ENCODE measurements around the gene NOSTRIN. TPM values are rescaled to one million over a fixed set of nuclear protein-coding genes. Genes with fewer than 3 reads are reported as not detected.
"Not testable (repeated sequence)": the region's sequence is repeated elsewhere in the genome, so short reads cannot be mapped to it uniquely, and the experiment has no call there.

NOSTRIN gene
- polyA plus RNA-seq, 4 donors, result 24.2 to 44.2 (median 31.4) TPM

- DNase-seq (ENCODE audit: low read depth in 4 of 4, low spot score in 2 of 4), result not testable (repeated sequence)
Observed at GRCh38 chr2:168867164-168867563, 64.7 kb downstream of the NOSTRIN start.

- DNase-seq (ENCODE audit: low read depth in 4 of 4, low spot score in 2 of 4), result not testable (repeated sequence)
Observed at GRCh38 chr2:168870369-168870768, 67.9 kb downstream of the NOSTRIN start.

- not testable (repeated sequence) for DNase-seq (ENCODE audit: low read depth in 4 of 4, low spot score in 2 of 4)
Observed at GRCh38 chr2:168870824-168871223, 68.4 kb downstream of the NOSTRIN start.

GRCh38 chr2:168874368-168875054, 72.1 kb downstream of the NOSTRIN start:
- DNase-seq (ENCODE audit: low read depth in 4 of 4, low spot score in 2 of 4), result no peak

- DNase-seq (ENCODE audit: low read depth in 4 of 4, low spot score in 2 of 4), result not testable (repeated sequence)
Observed at GRCh38 chr2:168882163-168882562, 79.7 kb downstream of the NOSTRIN start.

- no peak for DNase-seq (ENCODE audit: low read depth in 4 of 4, low spot score in 2 of 4)
Observed at GRCh38 chr2:168884975-168885374, 82.5 kb downstream of the NOSTRIN start.

GRCh38 chr2:168889635-168890005, 87.2 kb downstream of the NOSTRIN start:
- DNase-seq (ENCODE audit: low read depth in 4 of 4, low spot score in 2 of 4), result no peak

- DNase-seq (ENCODE audit: low read depth in 4 of 4, low spot score in 2 of 4), result peak; percentile 77 to 90 (median 82)
Observed at GRCh38 chr2:168890006-168890782, 87.8 kb downstream of the NOSTRIN start, which contains the start of gene SPC25. Gene SPC25, minus strand, starts transcription at chr2:168890430. Its CDS starts 911 bp downstream, at chr2:168889519.

- DNase-seq (ENCODE audit: low read depth in 4 of 4, low spot score in 2 of 4), result no peak
Observed at GRCh38 chr2:168892327-168892726, 89.9 kb downstream of the NOSTRIN start.

- no peak for DNase-seq (ENCODE audit: low read depth in 4 of 4, low spot score in 2 of 4)
Observed at GRCh38 chr2:168894101-168894500, 91.7 kb downstream of the NOSTRIN start.

GRCh38 chr2:168894720-168895119, 92.3 kb downstream of the NOSTRIN start:
- no peak for DNase-seq (ENCODE audit: low read depth in 4 of 4, low spot score in 2 of 4)

GRCh38 chr2:168895771-168896170, 93.3 kb downstream of the NOSTRIN start:
- DNase-seq (ENCODE audit: low read depth in 4 of 4, low spot score in 2 of 4), result no peak

- no peak for DNase-seq (ENCODE audit: low read depth in 4 of 4, low spot score in 2 of 4)
Observed at GRCh38 chr2:168896783-168897182, 94.3 kb downstream of the NOSTRIN start.

GRCh38 chr2:168897449-168897848, 95.0 kb downstream of the NOSTRIN start:
- no peak for DNase-seq (ENCODE audit: low read depth in 4 of 4, low spot score in 2 of 4)

GRCh38 chr2:168901003-168901402, 98.6 kb downstream of the NOSTRIN start, which contains the start of gene G6PC2:
Gene G6PC2, plus strand, starts transcription at chr2:168901291. Its CDS starts 41 bp downstream, at chr2:168901332.
- DNase-seq (ENCODE audit: low read depth in 4 of 4, low spot score in 2 of 4), result no peak

- DNase-seq (ENCODE audit: low read depth in 4 of 4, low spot score in 2 of 4), result no peak
Observed at GRCh38 chr2:168903888-168904287, 101.5 kb downstream of the NOSTRIN start.

GRCh38 chr2:168904358-168904757, 101.9 kb downstream of the NOSTRIN start:
- DNase-seq (ENCODE audit: low read depth in 4 of 4, low spot score in 2 of 4), result no peak

GRCh38 chr2:168907940-168908662, 105.7 kb downstream of the NOSTRIN start:
- no peak for DNase-seq (ENCODE audit: low read depth in 4 of 4, low spot score in 2 of 4)

- no peak for DNase-seq (ENCODE audit: low read depth in 4 of 4, low spot score in 2 of 4)
Observed at GRCh38 chr2:168910330-168910729, 107.9 kb downstream of the NOSTRIN start.

- no peak for DNase-seq (ENCODE audit: low read depth in 4 of 4, low spot score in 2 of 4)
Observed at GRCh38 chr2:168912466-168912865, 110.0 kb downstream of the NOSTRIN start.

- peak in 1 of 4 donors; percentile 3 for DNase-seq (ENCODE audit: low read depth in 4 of 4, low spot score in 2 of 4)
Observed at GRCh38 chr2:168912901-168913369, 110.5 kb downstream of the NOSTRIN start.

Measured in left renal cortex interstitium (tissue), 4 donors.